HCT116 (cell line): Measurements from ENCODE around the gene AEBP1. TPM values are rescaled to one million over a fixed set of nuclear protein-coding genes. Genes with fewer than 3 reads are reported as not detected.

Source experiments
- ATAC-seq: fragments of 200-7000 bp; cut with Tn5 transposase; 2 replicates; pipeline ENCODE4 v1.9.1; 2020; ENCODE audit warnings: mild to moderate bottlenecking, moderate library complexity
- BruUV-seq: library from RNA; stranded (reverse); fragments of 400-500 nt; replicated peaks from 2 replicates; lab custom pipeline; 2021; lab: Mats Ljungman, UMichigan
- CTCF ChIA-PET: fragments of 300-600 bp; sonication (Branson Sonifier 250); formaldehyde crosslinking; loops from one replicate; lab custom pipeline; 2021; ENCODE audit warnings: antibody characterized with exemption; lab: Charles Lee
- POLR2A ChIA-PET: fragments of 300-600, 350-600 bp; sonication (Branson Sonifier 250); formaldehyde crosslinking; loops from one replicate; lab custom pipeline; 2021; ENCODE audit warnings: antibody characterized with exemption; lab: Charles Lee
- RAD21 ChIA-PET, 2 experiments: fragments of 300-600 bp; sonication (Branson Sonifier 250); formaldehyde crosslinking; loops; one replicate each; lab custom pipeline; 2023; ENCODE audit warnings: low total read pairs in 2 of 2; ENCODE audit not compliant: uncharacterized antibody in 2 of 2, unreplicated experiment in 2 of 2, low non-redundant PET in 1 of 2; lab: Charles Lee
- DNase-seq: peaks from one replicate; pipeline ENCODE4 v3.0.0-alpha.2; 2010; ENCODE audit warnings: low read depth, low spot score
- H2AFZ ChIP-seq: fragments of 200-600 bp; shearing (Covaris generic), sonication (generic); 2 replicates; pipeline ENCODE4 v1.6.1; 2017; ENCODE audit warnings: low read depth, mixed run types, mixed read lengths, antibody characterized with exemption, low read length; ENCODE audit not compliant: poor library complexity, severe bottlenecking
- H3K27ac ChIP-seq: 2 replicates; pipeline ENCODE4 v1.5.1; 2012; ENCODE audit warnings: low read depth, low read length
- H3K27me3 ChIP-seq: fragments of 200-600 bp; sonication (generic); 2 replicates; pipeline ENCODE4 v1.6.1; 2016; ENCODE audit warnings: mixed run types, low read length, mixed read lengths; ENCODE audit not compliant: insufficient read depth
- H3K36me3 ChIP-seq, 2 experiments: fragments of 200-500 bp in 1 of 2; fragments of 200-600 bp in 1 of 2; sonication (Bioruptor generic) in 1 of 2; sonication (generic) in 1 of 2; 2 replicates each; pipeline versions ENCODE4 v1.5.1 to v1.6.1; 2014 to 2016; ENCODE audit warnings: low read length in 2 of 2, inconsistent platforms in 1 of 2, mixed read lengths in 1 of 2, mixed run types in 1 of 2; ENCODE audit not compliant: insufficient read depth in 2 of 2, control insufficient read depth in 1 of 2
- H3K4me1 ChIP-seq, 2 experiments: fragments of 200-600 bp in 1 of 2; sonication (generic) in 1 of 2; 2 replicates each; pipeline versions ENCODE4 v1.5.1 to v1.6.1; 2012 to 2017; ENCODE audit warnings: low read length in 2 of 2, inconsistent platforms in 1 of 2, mild to moderate bottlenecking in 1 of 2, mixed read lengths in 1 of 2, mixed run types in 1 of 2, moderate library complexity in 1 of 2; ENCODE audit not compliant: insufficient read depth in 2 of 2, control insufficient read depth in 1 of 2
- H3K4me2 ChIP-seq: fragments of 200-600 bp; sonication (generic); 2 replicates; pipeline ENCODE4 v1.6.1; 2017; ENCODE audit warnings: mixed run types, low read length, mixed read lengths
- H3K4me3 ChIP-seq, 2 experiments: fragments of 200-600 bp in 1 of 2; sonication (generic) in 1 of 2; replicated peaks in 1 of 2; 2 replicates each; pipeline ENCODE4 v1.5.1; 2011 to 2016; ENCODE audit warnings: low read length in 2 of 2, control low read depth in 1 of 2, low read depth in 1 of 2, mild to moderate bottlenecking in 1 of 2, mixed read lengths in 1 of 2, mixed run types in 1 of 2
- H3K79me2 ChIP-seq: fragments of 200-600 bp; sonication (generic); 2 replicates; pipeline ENCODE4 v1.6.1; 2017; ENCODE audit warnings: mild to moderate bottlenecking, mixed run types, low read length, moderate library complexity, mixed read lengths; ENCODE audit not compliant: insufficient read depth
- H3K9ac ChIP-seq: fragments of 200-600 bp; sonication (generic); 2 replicates; pipeline ENCODE4 v1.6.1; 2016; ENCODE audit warnings: low read length, mixed read lengths
- H3K9me2 ChIP-seq: fragments of 200-600 bp; sonication (generic), shearing (Covaris generic); 2 replicates; pipeline ENCODE4 v1.6.1; 2017; ENCODE audit warnings: mixed run types, mild to moderate bottlenecking, moderate library complexity; ENCODE audit not compliant: insufficient read depth
- H3K9me3 ChIP-seq, 2 experiments: fragments of 200-500 bp in 1 of 2; fragments of 200-600 bp in 1 of 2; sonication (Bioruptor generic) in 1 of 2; sonication (generic) in 1 of 2; 2 replicates each; pipeline ENCODE4 v1.6.1; 2014 to 2017; ENCODE audit warnings: low read length in 2 of 2, mixed read lengths in 2 of 2, inconsistent platforms in 1 of 2, low read depth in 1 of 2, mild to moderate bottlenecking in 1 of 2, mixed run types in 1 of 2, moderate library complexity in 1 of 2; ENCODE audit not compliant: control insufficient read depth in 1 of 2, insufficient read depth in 1 of 2
- H4K20me1 ChIP-seq: fragments of 200-600 bp; sonication (generic), shearing (Covaris generic); 2 replicates; pipeline ENCODE4 v1.6.1; 2017; ENCODE audit warnings: mixed run types, mild to moderate bottlenecking, moderate library complexity; ENCODE audit not compliant: insufficient read depth
- CEBPB ChIP-seq: IDR thresholded peaks from 2 replicates; pipeline ENCODE4 v1.6.1; 2012; ENCODE audit warnings: low read depth
- EGR1 ChIP-seq: IDR thresholded peaks from 2 replicates; pipeline ENCODE4 v1.6.1; 2012; ENCODE audit warnings: low read depth
- EZH2phosphoT487 ChIP-seq: fragments of 200-600 bp; IDR thresholded peaks from 2 replicates; pipeline ENCODE4 v1.6.1; 2018; ENCODE audit warnings: antibody characterized with exemption, borderline replicate concordance
- FOSL1 ChIP-seq: IDR thresholded peaks from 2 replicates; pipeline ENCODE4 v1.6.1; 2012; ENCODE audit warnings: low read depth
- JUND ChIP-seq: IDR thresholded peaks from 2 replicates; pipeline ENCODE4 v1.6.1; 2012
- MAX ChIP-seq: IDR thresholded peaks from 2 replicates; pipeline ENCODE4 v1.6.1; 2012
- POLR2AphosphoS5 ChIP-seq: IDR thresholded peaks from 2 replicates; pipeline ENCODE4 v1.6.1; 2011; ENCODE audit warnings: mild to moderate bottlenecking, low read depth, low read length, moderate library complexity
- REST ChIP-seq: IDR thresholded peaks from 2 replicates; pipeline ENCODE4 v1.6.1; 2012; ENCODE audit warnings: low read depth
- SP1 ChIP-seq: IDR thresholded peaks from 2 replicates; pipeline ENCODE4 v1.6.1; 2012; ENCODE audit warnings: low read depth
- intact Hi-C: fragments of 100-400 bp; cut with micrococcal nuclease; formaldehyde crosslinking; loops from 2 replicates; pipeline ENCODE4 v1.10.0; 2022
- total RNA-seq: library from RNA; stranded (reverse); gene quantifications from one replicate; pipeline ENCODE4 v1.2.1, GENCODE V29; 2021; ENCODE audit not compliant: unreplicated experiment

Gene AEBP1
- total RNA-seq, 1 experiment from 2014 or later, result 0.49 TPM

GRCh38 chr7:44145969-44146911, 42.1 kb downstream of the AEBP1 start:
- CTCF ChIA-PET, result no interaction called here
- Histone ChIP-seq H2AFZ (no peak overlapping the region), H3K4me2 (no peak overlapping the region), H3K27me3 (no peaks in the 10 kb centered on the region), H3K9me3 (no peaks in the 10 kb centered on the region), H4K20me1 (no peaks in the 10 kb centered on the region), H3K9me2 (no peaks in the 10 kb centered on the region), H3K4me1 (peaks cover 0 to 9% of the 10 kb centered on the region in 2 experiments; a peak in 2 of 4 replicates), H3K36me3 (no peaks in the 10 kb centered on the region), H3K27ac (no peak overlapping the region), H3K9ac (no peak overlapping the region), H3K4me3 (no peak overlapping the region), H3K79me2 (no peaks in the 10 kb centered on the region)
- ATAC-seq, result peak; percentile 99
- intact Hi-C loops, result loop anchor here (5.0 kb wide), 1 partner anchor 36 kb away; no protein-coding TSS in a partner anchor
- no TSS peak for BruUV-seq
- RAD21 ChIA-PET, result no interaction called here
- no peak for TF ChIP-seq SP1
- TF ChIP-seq MAX, result no peak
- TF ChIP-seq POLR2AphosphoS5, result no peak
- no peak for TF ChIP-seq JUND
- no peak for TF ChIP-seq EZH2phosphoT487
- no peak for TF ChIP-seq CEBPB
- no peak for TF ChIP-seq REST
- TF ChIP-seq EGR1, result no peak
- TF ChIP-seq FOSL1, result no peak
- POLR2A ChIA-PET, result no interaction called here
- peak; percentile 41 for DNase-seq
